Measurements from ENCODE around the gene MYH8.

MYH8 gene

GRCh38 chr17:10447026-10447931, 25.5 kb upstream of the MYH8 start:
- TF ChIP-seq, protein P1, sequence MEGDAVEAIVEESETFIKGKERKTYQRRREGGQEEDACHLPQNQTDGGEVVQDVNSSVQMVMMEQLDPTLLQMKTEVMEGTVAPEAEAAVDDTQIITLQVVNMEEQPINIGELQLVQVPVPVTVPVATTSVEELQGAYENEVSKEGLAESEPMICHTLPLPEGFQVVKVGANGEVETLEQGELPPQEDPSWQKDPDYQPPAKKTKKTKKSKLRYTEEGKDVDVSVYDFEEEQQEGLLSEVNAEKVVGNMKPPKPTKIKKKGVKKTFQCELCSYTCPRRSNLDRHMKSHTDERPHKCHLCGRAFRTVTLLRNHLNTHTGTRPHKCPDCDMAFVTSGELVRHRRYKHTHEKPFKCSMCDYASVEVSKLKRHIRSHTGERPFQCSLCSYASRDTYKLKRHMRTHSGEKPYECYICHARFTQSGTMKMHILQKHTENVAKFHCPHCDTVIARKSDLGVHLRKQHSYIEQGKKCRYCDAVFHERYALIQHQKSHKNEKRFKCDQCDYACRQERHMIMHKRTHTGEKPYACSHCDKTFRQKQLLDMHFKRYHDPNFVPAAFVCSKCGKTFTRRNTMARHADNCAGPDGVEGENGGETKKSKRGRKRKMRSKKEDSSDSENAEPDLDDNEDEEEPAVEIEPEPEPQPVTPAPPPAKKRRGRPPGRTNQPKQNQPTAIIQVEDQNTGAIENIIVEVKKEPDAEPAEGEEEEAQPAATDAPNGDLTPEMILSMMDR (IDR thresholded peaks at IDR 0.05; ENCODE audit: low read depth, low read length, missing control alignments) = no peak
- DNase-seq (ENCODE audit: low read depth) = no peak
- H3K4me3 ChIP-seq (ENCODE audit: low read depth, low read length) = no peak overlapping the region

- no peak for DNase-seq (ENCODE audit: low read depth)
- TF ChIP-seq, protein P1 (IDR thresholded peaks at IDR 0.05; ENCODE audit: low read depth, low read length, missing control alignments) = no peak
- H3K4me3 ChIP-seq (ENCODE audit: low read depth, low read length) = no peak overlapping the region
These were observed 18.1 kb upstream of the MYH8 start for GRCh38 chr17:10439816-10440215.

DNA sequence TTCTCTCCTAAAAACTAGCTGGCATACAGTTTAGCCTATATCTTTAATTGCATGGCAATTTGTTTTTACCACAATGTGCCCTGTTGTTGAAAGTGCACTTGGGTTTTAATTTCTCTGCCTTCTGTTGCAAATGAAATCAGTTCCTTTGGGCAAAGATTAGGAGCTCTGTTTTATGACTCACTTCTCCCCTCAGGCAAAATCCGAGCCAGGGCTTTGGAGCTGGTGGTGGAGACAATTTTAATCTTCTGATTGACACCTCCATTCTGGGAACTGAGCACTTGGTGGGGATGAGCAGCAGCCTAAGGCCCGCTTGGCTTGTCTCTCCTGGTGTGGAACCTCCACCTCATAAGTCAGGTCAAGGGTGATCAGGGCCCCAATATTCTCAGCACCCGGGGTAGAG, 13.3 kb upstream of the MYH8 start:
- no peak for DNase-seq (ENCODE audit: low read depth)
- TF ChIP-seq, protein P1 (IDR thresholded peaks at IDR 0.05; ENCODE audit: low read depth, low read length, missing control alignments) = no peak
- no peak overlapping the region for H3K4me3 ChIP-seq (ENCODE audit: low read depth, low read length)

- TF ChIP-seq, protein P1 (IDR thresholded peaks at IDR 0.05; ENCODE audit: low read depth, low read length, missing control alignments) = no peak
- no peak for DNase-seq (ENCODE audit: low read depth)
- H3K4me3 ChIP-seq (ENCODE audit: low read depth, low read length) = no peak overlapping the region
These were observed 7.8 kb upstream of the MYH8 start for GRCh38 chr17:10429421-10430045.

- no peak for DNase-seq (ENCODE audit: low read depth)
- TF ChIP-seq, protein P1 (IDR thresholded peaks at IDR 0.05; ENCODE audit: low read depth, low read length, missing control alignments) = no peak
- no peak overlapping the region for H3K4me3 ChIP-seq (ENCODE audit: low read depth, low read length)
These were observed 7.0 kb upstream of the MYH8 start for GRCh38 chr17:10428781-10429180.

DNA sequence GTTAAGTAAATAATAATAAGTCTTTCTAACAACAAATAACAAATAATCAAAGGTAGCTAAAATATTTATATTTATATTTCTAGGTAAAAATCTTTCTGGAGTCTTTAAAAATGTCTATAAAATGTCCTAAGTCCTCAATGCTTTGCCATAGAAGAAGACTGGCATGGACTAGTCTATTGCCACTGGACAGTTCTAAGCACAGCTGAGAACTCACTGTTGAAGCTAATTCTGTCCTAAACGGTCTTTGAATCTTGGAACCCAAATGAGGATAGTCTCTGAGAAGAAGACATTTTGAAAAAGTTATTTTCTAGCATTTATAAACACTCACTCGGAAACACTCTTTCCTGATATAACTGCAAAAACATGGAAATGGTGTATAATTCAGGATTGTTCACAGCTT, 539 bp downstream of the MYH8 start:
- no peak overlapping the region for H3K4me3 ChIP-seq (ENCODE audit: low read depth, low read length)
- TF ChIP-seq, protein P1 (IDR thresholded peaks at IDR 0.05; ENCODE audit: low read depth, low read length, missing control alignments) = no peak
- DNase-seq (ENCODE audit: low read depth) = no peak
